RCC 7860 (cell line): ENCODE data around the gene HIVEP3.

Source experiments
- DNase-seq: peaks from one replicate; pipeline ENCODE4 v3.0.0-alpha.2; 2015; ENCODE audit warnings: low spot score
- FAIRE-seq: peaks from 2 replicates; lab custom pipeline; 2012; peaks lifted over from hg19 to GRCh38; lab: Jason Lieb, UNC

Gene HIVEP3

GRCh38 chr1:41542196-41542930, 376.4 kb downstream of the HIVEP3 start:
- FAIRE-seq: no peak
- no peak for DNase-seq

GRCh38 chr1:41541592-41541952, 377.1 kb downstream of the HIVEP3 start:
- no peak for FAIRE-seq
- DNase-seq: no peak

GRCh38 chr1:41540886-41541591, 377.7 kb downstream of the HIVEP3 start:
- DNase-seq (no peak), FAIRE-seq (no peak)

- DNase-seq (no peak), FAIRE-seq (no peak)
Observed at GRCh38 chr1:41539999-41540398, 378.7 kb downstream of the HIVEP3 start.

- no peak for FAIRE-seq
- no peak for DNase-seq
Observed at GRCh38 chr1:41539418-41539805, 379.3 kb downstream of the HIVEP3 start.

- FAIRE-seq (no peak), DNase-seq (no peak)
Observed at GRCh38 chr1:41538741-41539417, 379.8 kb downstream of the HIVEP3 start.

GRCh38 chr1:41537788-41538351, 380.9 kb downstream of the HIVEP3 start:
- FAIRE-seq: no peak
- peak; percentile 26 for DNase-seq

GRCh38 chr1:41537251-41537650, 381.5 kb downstream of the HIVEP3 start:
- FAIRE-seq: no peak
- DNase-seq: no peak

DNA sequence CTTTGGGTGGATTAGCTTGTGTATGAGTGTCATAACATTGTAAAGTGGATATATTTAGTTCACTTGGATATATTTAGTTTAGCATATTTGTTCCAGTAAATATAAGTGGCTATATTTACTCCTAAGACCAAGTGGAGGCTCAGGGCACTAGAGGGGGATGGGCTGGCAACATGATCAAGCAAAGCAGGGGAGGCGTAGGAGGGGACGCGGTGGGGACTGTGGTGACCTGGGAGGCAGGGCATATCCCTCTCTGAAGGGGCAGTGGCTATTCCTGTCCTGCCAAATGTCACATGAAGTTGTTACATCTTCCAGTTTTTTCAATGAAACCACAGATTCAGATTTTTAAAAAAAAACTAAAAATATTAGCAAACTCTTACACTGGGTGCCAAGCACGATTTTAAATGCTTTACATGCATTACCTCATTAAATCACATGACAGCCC, 382.3 kb downstream of the HIVEP3 start:
- DNase-seq: no peak
- FAIRE-seq: no peak

- no peak for DNase-seq
- FAIRE-seq: no peak
Observed at GRCh38 chr1:41535716-41536115, 383.0 kb downstream of the HIVEP3 start.

- no peak for DNase-seq
- FAIRE-seq: no peak
Observed at GRCh38 chr1:41535276-41535675, 383.4 kb downstream of the HIVEP3 start.

GRCh38 chr1:41534181-41535076, 384.3 kb downstream of the HIVEP3 start:
- FAIRE-seq: no peak

DNA sequence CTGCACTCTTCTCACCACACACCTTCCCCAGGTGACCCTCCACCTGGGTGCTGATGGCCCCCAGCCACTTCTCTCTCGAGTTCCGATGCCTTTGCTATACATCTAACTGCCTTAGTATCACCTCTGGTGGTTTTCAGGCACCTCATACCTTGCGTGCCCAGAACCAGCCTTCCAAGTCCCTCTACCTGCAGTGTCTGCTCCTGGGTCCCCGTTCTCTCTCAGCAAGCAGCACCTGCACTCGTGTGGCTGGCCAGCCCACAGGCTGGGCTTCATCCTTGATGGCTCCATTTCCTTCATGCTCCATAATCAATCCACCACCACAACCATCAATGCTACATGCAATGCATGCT, 385.0 kb downstream of the HIVEP3 start:
- FAIRE-seq (no peak), DNase-seq (no peak)

More at GRCh38 chr1:41534181-41535076, 384.3 kb downstream of the HIVEP3 start:
- DNase-seq: no peak

DNA sequence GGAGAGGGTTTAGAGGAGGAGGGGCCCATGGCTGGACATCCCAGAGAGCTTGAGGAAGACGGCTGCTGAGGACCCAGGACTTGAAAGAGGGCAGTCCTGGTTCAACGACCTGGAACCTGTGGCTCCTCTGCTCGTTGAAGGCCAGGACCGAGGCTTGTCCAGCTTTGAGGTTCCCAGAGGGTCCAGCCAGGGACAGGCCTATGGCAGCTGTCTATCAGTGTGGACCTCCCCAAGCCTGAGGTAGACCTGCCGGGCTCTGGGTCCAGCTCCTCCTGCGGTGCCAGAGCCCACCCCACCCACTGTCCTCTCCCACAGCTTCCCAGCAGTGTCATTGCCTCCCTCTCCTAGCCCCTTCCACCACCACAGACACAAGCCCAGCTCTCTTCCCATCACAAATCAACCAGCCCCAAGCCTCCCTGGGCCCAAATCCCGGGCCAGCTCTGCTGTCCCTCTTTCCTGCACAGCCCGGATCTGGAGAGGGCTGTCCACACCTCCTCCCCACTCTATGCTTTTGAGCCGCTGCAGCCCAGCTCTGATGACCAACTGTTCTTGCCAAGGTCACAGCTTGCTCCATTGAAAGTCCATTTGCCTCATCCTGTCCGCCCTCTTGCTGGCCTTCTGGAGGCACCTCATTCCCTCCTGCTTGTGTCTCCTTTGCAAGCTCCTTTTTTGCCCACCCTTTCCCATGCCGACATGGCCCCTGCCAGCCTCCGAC, 385.5 kb downstream of the HIVEP3 start:
- FAIRE-seq: no peak
- DNase-seq: no peak

DNA sequence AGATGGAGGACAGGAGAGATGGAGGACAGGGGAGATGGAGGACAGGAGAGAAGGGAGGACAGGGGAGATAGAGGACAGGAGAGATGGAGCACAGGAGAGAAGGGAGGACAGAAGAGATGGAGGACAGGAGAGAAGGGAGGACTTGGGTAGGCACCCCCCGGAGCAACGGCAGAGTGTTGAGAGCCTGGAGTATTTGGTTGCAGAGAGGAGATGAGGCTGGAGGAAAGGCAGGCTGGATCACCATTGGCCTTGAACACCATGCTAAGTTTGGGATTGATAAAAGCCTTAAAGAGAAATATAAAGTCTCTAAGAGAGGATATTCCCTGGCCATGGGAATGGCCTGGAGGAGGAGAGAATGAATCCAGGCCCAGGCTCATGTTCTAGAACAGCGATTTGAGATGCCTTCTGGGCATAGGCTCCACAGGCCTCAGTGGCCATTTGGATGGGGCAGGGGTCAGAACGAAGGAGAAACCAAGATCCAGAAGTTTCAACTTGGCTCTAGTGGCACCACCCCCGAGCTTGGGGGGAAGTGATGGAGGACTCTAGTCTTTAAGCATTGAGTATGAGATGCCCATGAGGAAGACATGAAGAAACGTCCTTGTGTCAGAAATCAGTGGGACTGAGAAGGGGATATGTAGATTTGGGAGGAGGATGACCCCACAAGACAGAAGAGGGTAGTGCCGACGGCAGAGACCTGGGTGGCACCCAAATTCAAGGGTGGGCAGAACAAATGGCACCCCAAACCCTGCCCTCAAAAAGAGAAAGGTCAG, 386.3 kb downstream of the HIVEP3 start:
- FAIRE-seq (no peak), DNase-seq (no peak)

DNA sequence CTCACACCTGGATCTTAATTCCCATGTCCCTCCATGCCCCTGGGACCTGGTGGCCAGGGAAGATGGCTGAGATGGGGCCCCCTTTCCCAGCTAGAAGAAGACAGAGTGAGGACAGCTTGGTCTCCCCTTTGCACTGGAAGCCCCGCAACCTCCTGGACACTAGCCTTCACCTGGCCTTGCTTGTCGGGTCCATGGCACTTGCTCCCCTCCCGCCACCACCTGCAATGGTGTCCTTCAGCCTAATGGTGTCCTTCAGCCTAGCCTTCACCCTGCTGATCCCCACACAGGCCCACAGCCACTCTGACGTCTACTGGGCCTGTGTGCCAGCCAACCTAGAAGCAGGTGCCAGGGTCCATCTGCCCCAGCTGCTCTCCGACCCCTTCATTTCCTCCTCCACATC, 388.3 kb downstream of the HIVEP3 start:
- no peak for FAIRE-seq
- DNase-seq: no peak

DNA sequence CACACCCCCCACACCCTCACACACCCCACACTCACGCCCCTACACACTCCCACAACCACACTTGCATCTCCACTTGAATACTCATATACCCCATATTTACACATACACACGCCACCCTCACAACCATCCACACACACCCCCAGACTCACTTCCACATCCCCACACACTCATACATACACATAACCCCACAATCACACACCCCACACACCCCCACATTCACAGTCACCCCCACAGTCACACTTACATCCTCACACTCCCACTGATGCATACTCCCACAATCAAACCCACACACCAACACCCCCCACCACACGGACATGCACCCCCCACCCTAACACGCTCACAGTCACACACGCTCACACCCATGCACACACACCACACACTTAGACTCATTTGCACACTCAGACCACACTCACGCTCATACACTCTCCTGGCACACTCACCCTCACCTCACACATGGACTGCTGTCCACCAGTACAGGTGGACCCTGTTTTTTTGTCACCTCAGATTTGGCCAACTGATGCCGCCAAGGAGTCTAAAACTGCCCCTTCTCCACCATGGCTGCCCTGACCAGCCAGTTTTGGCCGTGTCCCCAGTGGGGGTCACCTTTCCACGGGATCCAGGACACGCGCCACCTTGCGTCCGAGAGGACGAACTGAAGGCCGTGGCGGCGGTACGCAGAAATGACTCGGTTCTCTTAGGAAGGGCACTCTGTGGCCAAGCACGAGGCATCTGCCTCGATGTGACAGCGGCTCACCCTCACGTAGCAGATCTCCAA, 388.9 kb downstream of the HIVEP3 start:
- FAIRE-seq (no peak), DNase-seq (no peak)
